HG03565 (cell line): ENCODE data around the gene RPS24.
"Not testable (repeated sequence)": the region's sequence is repeated elsewhere in the genome, so short reads cannot be mapped to it uniquely, and the experiment has no call there.

Source experiments
- ATAC-seq: cut with Tn5 transposase; IDR thresholded peaks from one replicate; pipeline ENCODE4 v1.9.1; 2021; ENCODE audit warnings: mild to moderate bottlenecking, moderate library complexity; ENCODE audit not compliant: unreplicated experiment

RPS24 gene

GRCh38 chr10:78033637-78034470, at the start of gene RPS24:
Gene RPS24 (plus strand): TSS chr10:78033863. CDS start chr10:78033902, 39 bp downstream.
- ATAC-seq = peak; percentile 73

- no peak for ATAC-seq
These were observed 48.7 kb upstream of the RPS24 start for GRCh38 chr10:77984986-77985385.

- ATAC-seq = no peak
These were observed 45.9 kb upstream of the RPS24 start for GRCh38 chr10:77987671-77988255.

GRCh38 chr10:77989081-77989724, 44.5 kb upstream of the RPS24 start:
- no peak for ATAC-seq

- no peak for ATAC-seq
These were observed 40.0 kb upstream of the RPS24 start for GRCh38 chr10:77993620-77994019.

- ATAC-seq = not testable (repeated sequence)
These were observed 34.9 kb upstream of the RPS24 start for GRCh38 chr10:77998780-77999179.

GRCh38 chr10:78000206-78000605, 33.5 kb upstream of the RPS24 start:
- ATAC-seq = no peak

- no peak for ATAC-seq
These were observed 32.6 kb upstream of the RPS24 start for GRCh38 chr10:78000956-78001472.

- no peak for ATAC-seq
These were observed 30.9 kb upstream of the RPS24 start for GRCh38 chr10:78002541-78003288.

- no peak for ATAC-seq
These were observed 29.2 kb upstream of the RPS24 start for GRCh38 chr10:78004215-78005026.

- ATAC-seq = no peak
These were observed 26.5 kb upstream of the RPS24 start for GRCh38 chr10:78007172-78007571.

- no peak for ATAC-seq
These were observed 24.0 kb upstream of the RPS24 start for GRCh38 chr10:78009662-78010061.

- ATAC-seq = no peak
These were observed 23.4 kb upstream of the RPS24 start for GRCh38 chr10:78010278-78010677.

- no peak for ATAC-seq
These were observed 22.6 kb upstream of the RPS24 start for GRCh38 chr10:78011065-78011464.

- ATAC-seq = no peak
These were observed 20.1 kb upstream of the RPS24 start for GRCh38 chr10:78013564-78013963.

GRCh38 chr10:78015546-78015945, 18.1 kb upstream of the RPS24 start:
- no peak for ATAC-seq

GRCh38 chr10:78017856-78018255, 15.8 kb upstream of the RPS24 start:
- no peak for ATAC-seq

GRCh38 chr10:78019264-78019663, 14.4 kb upstream of the RPS24 start:
- ATAC-seq = no peak

GRCh38 chr10:78021201-78021600, 12.5 kb upstream of the RPS24 start:
- no peak for ATAC-seq

GRCh38 chr10:78023741-78024140, 9.9 kb upstream of the RPS24 start:
- no peak for ATAC-seq
